ENCODE measurements around the gene TCOF1. TPM values are rescaled to one million over a fixed set of nuclear protein-coding genes. Genes with fewer than 3 reads are reported as not detected.

TCOF1 gene
- total and polyA plus RNA-seq, 2 of the 8 experiments (the other 6 are each of a cell fraction or from before 2014, with no cell fraction given), result 35.9 to 170 TPM

GRCh38 chr5:150309886-150310239, 47.6 kb upstream of the TCOF1 start (continued):
- TF ChIP-seq EZH2 (IDR thresholded peaks at IDR 0.05; ENCODE audit: low read depth, low read length, severe bottlenecking), result no peak
- TF ChIP-seq ASH2L (IDR thresholded peaks at IDR 0.05; ENCODE audit: low read length), result no peak
- no peak for TF ChIP-seq ZNF274 (IDR thresholded peaks at IDR 0.05; ENCODE audit: borderline replicate concordance, extremely low read depth, low read length)
- no peak for TF ChIP-seq BACH1 (IDR thresholded peaks at IDR 0.05; ENCODE audit: low read length)
- no peak for TF ChIP-seq SIX5 (IDR thresholded peaks at IDR 0.05; ENCODE audit: low read depth, low read length)
- TF ChIP-seq TBP (IDR thresholded peaks at IDR 0.05; ENCODE audit: low read depth, low read length), result no peak
- TF ChIP-seq CHD2 (IDR thresholded peaks at IDR 0.05; ENCODE audit: low read length), result no peak
